ENCODE results near the gene BCR.

Gene BCR

GRCh38 chr22:23291806-23292452 is 111.6 kb downstream of the BCR start:
- H3K9ac ChIP-seq (ENCODE audit: low read depth, low read length), result no peak overlapping the region
- H3K4me1 ChIP-seq (ENCODE audit: control insufficient read depth, insufficient read depth, low read length), result no peaks in the 10 kb centered on the region
- H3K4me3 ChIP-seq (ENCODE audit: low read depth, low read length), result no peak overlapping the region
- no peaks in the 10 kb centered on the region for H3K9me3 ChIP-seq (ENCODE audit: control insufficient read depth, insufficient read depth, low read length)
- H3K36me3 ChIP-seq (ENCODE audit: control insufficient read depth, insufficient read depth, low read length), result peaks cover 59% of the 10 kb centered on the region
- H3K27me3 ChIP-seq (ENCODE audit: control insufficient read depth, insufficient read depth, low read length), result no peaks in the 10 kb centered on the region

DNA sequence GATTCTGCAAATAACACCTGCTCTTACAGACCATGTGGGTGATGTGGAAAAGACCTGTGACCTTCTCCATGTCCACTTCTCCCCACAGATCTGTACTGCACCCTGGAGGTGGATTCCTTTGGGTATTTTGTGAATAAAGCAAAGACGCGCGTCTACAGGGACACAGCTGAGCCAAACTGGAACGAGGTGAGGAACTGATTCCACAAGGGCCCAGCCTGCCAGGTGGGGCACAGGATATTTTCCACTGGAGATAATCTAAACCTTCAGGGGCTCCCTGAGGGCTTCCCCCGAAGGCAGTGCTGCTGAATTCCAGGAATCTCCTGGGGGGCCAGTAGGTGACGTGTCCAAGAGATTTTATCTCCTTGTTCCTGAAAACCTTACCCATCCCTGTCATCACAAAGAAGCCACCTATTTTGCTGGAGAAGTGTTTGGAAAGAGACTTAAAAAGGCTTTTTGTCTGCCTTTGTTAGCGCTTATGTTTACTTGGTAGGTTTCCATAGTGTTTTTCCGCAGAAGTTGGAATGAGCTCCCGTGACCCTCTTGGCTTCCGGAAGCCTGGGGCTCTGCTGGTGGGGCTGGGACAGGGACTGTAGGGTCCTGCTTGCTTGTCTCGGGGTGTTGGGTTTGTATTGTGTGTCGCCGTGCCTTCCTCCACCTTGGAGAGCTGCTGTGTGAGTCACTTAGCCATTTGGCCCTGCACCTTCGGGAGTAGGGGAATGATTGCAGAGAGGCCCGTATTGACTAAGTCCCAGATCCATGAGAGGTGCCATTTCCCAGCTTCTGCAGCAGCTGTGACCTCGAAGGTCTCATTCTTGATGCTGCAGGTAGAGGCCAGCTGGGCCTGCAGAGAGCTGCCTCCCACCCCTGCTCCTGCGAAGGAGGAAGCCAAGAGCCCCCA is 112.4 kb downstream of the BCR start:
- Histone ChIP-seq H3K36me3 (ENCODE audit: control insufficient read depth, insufficient read depth, low read length) (peaks cover 57% of the 10 kb centered on the region), H3K27me3 (ENCODE audit: control insufficient read depth, insufficient read depth, low read length) (no peaks in the 10 kb centered on the region), H3K9ac (ENCODE audit: low read depth, low read length) (no peak overlapping the region)

DNA sequence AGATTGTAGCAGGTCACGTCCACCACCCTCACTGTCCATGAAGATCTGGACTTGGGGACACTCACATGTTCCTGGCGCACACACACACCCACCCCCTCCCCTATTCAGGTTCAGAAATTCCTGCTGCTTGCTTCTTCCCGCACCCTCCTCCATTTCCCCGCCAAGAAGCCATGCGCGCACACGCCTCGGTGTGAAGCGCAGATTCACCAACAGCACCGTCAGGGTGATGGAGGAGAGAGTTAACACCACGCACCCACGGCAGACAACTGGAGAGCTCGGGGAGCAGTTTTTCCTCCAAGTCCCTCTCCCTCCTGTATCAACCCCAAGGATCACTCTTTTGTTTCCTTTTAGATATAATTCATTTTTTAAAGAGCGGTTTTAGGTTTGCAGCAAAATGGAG is 113.4 kb downstream of the BCR start:
- Histone ChIP-seq H3K4me1 (ENCODE audit: control insufficient read depth, insufficient read depth, low read length) (no peaks in the 10 kb centered on the region), H3K36me3 (ENCODE audit: control insufficient read depth, insufficient read depth, low read length) (peaks cover 48% of the 10 kb centered on the region), H3K4me3 (ENCODE audit: low read depth, low read length) (no peak overlapping the region), H3K27me3 (ENCODE audit: control insufficient read depth, insufficient read depth, low read length) (no peaks in the 10 kb centered on the region), H3K9ac (ENCODE audit: low read depth, low read length) (no peak overlapping the region), H3K9me3 (ENCODE audit: control insufficient read depth, insufficient read depth, low read length) (no peaks in the 10 kb centered on the region)

More for the DNA sequence above, 112.4 kb downstream of the BCR start:
- Histone ChIP-seq H3K4me1 (ENCODE audit: control insufficient read depth, insufficient read depth, low read length) (no peaks in the 10 kb centered on the region), H3K4me3 (ENCODE audit: low read depth, low read length) (no peak overlapping the region), H3K9me3 (ENCODE audit: control insufficient read depth, insufficient read depth, low read length) (no peaks in the 10 kb centered on the region)

- H3K9ac ChIP-seq (ENCODE audit: low read depth, low read length), result no peak overlapping the region
- H3K4me3 ChIP-seq (ENCODE audit: low read depth, low read length), result no peak overlapping the region
- H3K4me1 ChIP-seq (ENCODE audit: control insufficient read depth, insufficient read depth, low read length), result no peaks in the 10 kb centered on the region
- peaks cover 46% of the 10 kb centered on the region for H3K36me3 ChIP-seq (ENCODE audit: control insufficient read depth, insufficient read depth, low read length)
- no peaks in the 10 kb centered on the region for H3K9me3 ChIP-seq (ENCODE audit: control insufficient read depth, insufficient read depth, low read length)
- H3K27me3 ChIP-seq (ENCODE audit: control insufficient read depth, insufficient read depth, low read length), result no peaks in the 10 kb centered on the region
Observed at GRCh38 chr22:23294221-23294620, 113.9 kb downstream of the BCR start.

- Histone ChIP-seq H3K9me3 (ENCODE audit: control insufficient read depth, insufficient read depth, low read length) (no peaks in the 10 kb centered on the region), H3K36me3 (ENCODE audit: control insufficient read depth, insufficient read depth, low read length) (peaks cover 39% of the 10 kb centered on the region), H3K4me1 (ENCODE audit: control insufficient read depth, insufficient read depth, low read length) (no peaks in the 10 kb centered on the region), H3K4me3 (ENCODE audit: low read depth, low read length) (no peak overlapping the region), H3K9ac (ENCODE audit: low read depth, low read length) (no peak overlapping the region), H3K27me3 (ENCODE audit: control insufficient read depth, insufficient read depth, low read length) (no peaks in the 10 kb centered on the region)
Observed at GRCh38 chr22:23300476-23300875, 120.2 kb downstream of the BCR start.

DNA sequence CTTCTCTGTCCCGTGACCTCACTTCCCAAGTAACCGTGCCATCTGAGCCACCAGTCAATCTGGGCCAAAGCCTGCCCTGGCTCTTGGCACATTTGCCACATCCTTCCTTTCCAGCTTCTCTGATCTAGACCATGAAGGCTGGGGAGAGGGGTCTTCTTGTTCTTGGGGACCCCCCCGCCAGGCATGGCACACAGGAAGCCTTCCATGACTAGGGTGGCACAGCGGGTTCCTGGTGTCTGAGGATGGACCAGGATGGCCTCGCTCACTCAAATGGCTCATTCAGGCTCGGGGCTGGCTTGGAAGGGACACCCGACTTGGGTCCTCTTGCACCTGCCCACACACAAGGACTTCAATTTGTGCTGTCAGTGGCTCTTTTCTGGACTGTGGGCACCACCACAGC is 121.3 kb downstream of the BCR start:
- Histone ChIP-seq H3K9me3 (ENCODE audit: control insufficient read depth, insufficient read depth, low read length) (no peaks in the 10 kb centered on the region), H3K36me3 (ENCODE audit: control insufficient read depth, insufficient read depth, low read length) (peaks cover 35% of the 10 kb centered on the region)

GRCh38 chr22:23302171-23303002 is 122.1 kb downstream of the BCR start:
- H3K27me3 ChIP-seq (ENCODE audit: control insufficient read depth, insufficient read depth, low read length), result no peaks in the 10 kb centered on the region
- peaks cover 33% of the 10 kb centered on the region for H3K36me3 ChIP-seq (ENCODE audit: control insufficient read depth, insufficient read depth, low read length)
- no peak overlapping the region for H3K9ac ChIP-seq (ENCODE audit: low read depth, low read length)
- no peaks in the 10 kb centered on the region for H3K4me1 ChIP-seq (ENCODE audit: control insufficient read depth, insufficient read depth, low read length)
- no peak overlapping the region for H3K4me3 ChIP-seq (ENCODE audit: low read depth, low read length)
- H3K9me3 ChIP-seq (ENCODE audit: control insufficient read depth, insufficient read depth, low read length), result no peaks in the 10 kb centered on the region

More for the DNA sequence above, 121.3 kb downstream of the BCR start:
- no peak overlapping the region for H3K4me3 ChIP-seq (ENCODE audit: low read depth, low read length)
- no peak overlapping the region for H3K9ac ChIP-seq (ENCODE audit: low read depth, low read length)
- no peaks in the 10 kb centered on the region for H3K4me1 ChIP-seq (ENCODE audit: control insufficient read depth, insufficient read depth, low read length)
- H3K27me3 ChIP-seq (ENCODE audit: control insufficient read depth, insufficient read depth, low read length), result no peaks in the 10 kb centered on the region

DNA sequence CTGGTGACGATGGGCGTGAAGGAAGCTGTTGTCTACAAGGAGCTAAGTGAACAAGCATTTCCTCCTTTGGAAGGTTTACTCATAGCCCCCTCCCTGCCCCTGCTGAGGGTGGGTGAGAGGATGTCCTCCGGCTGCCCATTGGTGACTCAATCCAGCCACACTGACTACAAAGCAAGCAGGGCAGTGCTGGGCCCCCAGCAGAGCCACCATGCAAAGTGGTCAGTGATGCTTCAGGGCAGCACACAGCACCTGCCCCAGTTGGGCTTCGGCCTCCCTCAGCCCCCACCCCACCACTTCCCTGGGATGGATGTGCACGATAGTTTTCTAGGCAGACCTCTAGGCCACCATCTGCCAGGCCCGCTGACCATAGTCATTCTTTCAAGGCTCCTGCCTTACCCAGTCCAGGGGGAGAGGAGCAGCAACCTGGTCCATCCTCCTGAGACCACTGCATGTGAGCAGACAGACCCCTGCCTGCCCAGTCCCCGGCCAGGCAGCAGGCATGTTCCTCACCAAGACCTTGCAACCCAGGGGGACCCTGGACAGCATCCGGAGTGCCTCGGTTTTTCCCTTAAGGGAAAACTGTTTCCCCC is 125.1 kb downstream of the BCR start:
- H3K4me1 ChIP-seq (ENCODE audit: control insufficient read depth, insufficient read depth, low read length), result no peaks in the 10 kb centered on the region
- H3K27me3 ChIP-seq (ENCODE audit: control insufficient read depth, insufficient read depth, low read length), result no peaks in the 10 kb centered on the region
- H3K9ac ChIP-seq (ENCODE audit: low read depth, low read length), result no peak overlapping the region
- peaks cover 20% of the 10 kb centered on the region for H3K36me3 ChIP-seq (ENCODE audit: control insufficient read depth, insufficient read depth, low read length)
- no peak overlapping the region for H3K4me3 ChIP-seq (ENCODE audit: low read depth, low read length)
- H3K9me3 ChIP-seq (ENCODE audit: control insufficient read depth, insufficient read depth, low read length), result no peaks in the 10 kb centered on the region

- H3K4me1 ChIP-seq (ENCODE audit: control insufficient read depth, insufficient read depth, low read length), result no peaks in the 10 kb centered on the region
- H3K36me3 ChIP-seq (ENCODE audit: control insufficient read depth, insufficient read depth, low read length), result peaks cover 16% of the 10 kb centered on the region
Observed at GRCh38 chr22:23305922-23306374, 125.6 kb downstream of the BCR start.

DNA sequence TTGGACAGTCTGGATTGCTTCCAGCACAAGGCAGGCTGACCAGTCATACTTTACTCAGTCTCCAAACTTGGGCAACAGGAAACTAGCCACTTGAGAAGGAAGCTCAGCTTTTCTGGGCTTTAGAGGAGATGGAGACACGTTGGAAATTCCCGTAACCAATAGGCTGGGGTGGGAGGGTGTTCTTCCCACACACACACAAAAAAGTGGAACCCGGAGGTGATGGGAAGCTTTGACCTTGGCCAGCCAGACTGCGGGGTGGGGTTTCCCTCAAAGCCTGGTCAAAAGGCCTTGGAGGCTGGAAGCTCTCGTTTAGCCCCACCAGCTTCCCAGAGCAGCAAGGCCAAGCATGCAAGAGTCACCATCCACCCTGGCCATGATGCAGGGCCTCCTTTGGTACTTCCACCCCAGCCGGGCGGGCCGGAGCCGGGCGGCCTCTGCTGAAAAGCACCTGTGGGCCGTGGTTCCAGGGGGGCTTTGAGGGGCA is 126.2 kb downstream of the BCR start:
- no peaks in the 10 kb centered on the region for H3K9me3 ChIP-seq (ENCODE audit: control insufficient read depth, insufficient read depth, low read length)
- peaks cover 11% of the 10 kb centered on the region for H3K36me3 ChIP-seq (ENCODE audit: control insufficient read depth, insufficient read depth, low read length)
- H3K4me3 ChIP-seq (ENCODE audit: low read depth, low read length), result no peak overlapping the region
- no peak overlapping the region for H3K9ac ChIP-seq (ENCODE audit: low read depth, low read length)
- H3K27me3 ChIP-seq (ENCODE audit: control insufficient read depth, insufficient read depth, low read length), result no peaks in the 10 kb centered on the region
- H3K4me1 ChIP-seq (ENCODE audit: control insufficient read depth, insufficient read depth, low read length), result no peaks in the 10 kb centered on the region

More at GRCh38 chr22:23305922-23306374, 125.6 kb downstream of the BCR start:
- H3K9ac ChIP-seq (ENCODE audit: low read depth, low read length), result no peak overlapping the region
- H3K27me3 ChIP-seq (ENCODE audit: control insufficient read depth, insufficient read depth, low read length), result no peaks in the 10 kb centered on the region
- H3K4me3 ChIP-seq (ENCODE audit: low read depth, low read length), result no peak overlapping the region
- H3K9me3 ChIP-seq (ENCODE audit: control insufficient read depth, insufficient read depth, low read length), result no peaks in the 10 kb centered on the region

DNA sequence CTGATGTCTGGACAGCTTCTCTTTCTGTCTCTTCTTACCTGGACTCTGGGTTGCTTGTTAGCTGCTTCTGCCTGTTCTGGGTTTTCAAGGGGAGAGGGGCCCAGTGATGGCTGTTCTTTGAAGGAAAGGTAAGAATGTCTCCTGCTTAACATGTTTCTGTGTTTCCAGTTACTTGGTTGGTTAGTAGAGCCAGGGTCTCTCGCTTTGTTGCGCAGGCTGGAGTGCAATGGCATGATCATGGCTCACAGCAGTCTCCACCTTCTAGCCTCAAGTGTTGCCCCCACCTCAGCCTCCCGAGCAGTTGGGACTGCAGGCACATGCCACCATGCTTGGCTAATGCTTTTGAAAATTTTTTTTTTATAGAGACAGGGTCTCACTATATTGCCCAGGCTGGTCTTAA is 126.6 kb downstream of the BCR start:
- H3K4me1 ChIP-seq (ENCODE audit: control insufficient read depth, insufficient read depth, low read length), result no peaks in the 10 kb centered on the region
- peaks cover 12% of the 10 kb centered on the region for H3K36me3 ChIP-seq (ENCODE audit: control insufficient read depth, insufficient read depth, low read length)
- no peak overlapping the region for H3K4me3 ChIP-seq (ENCODE audit: low read depth, low read length)
- H3K27me3 ChIP-seq (ENCODE audit: control insufficient read depth, insufficient read depth, low read length), result no peaks in the 10 kb centered on the region
- no peak overlapping the region for H3K9ac ChIP-seq (ENCODE audit: low read depth, low read length)
- no peaks in the 10 kb centered on the region for H3K9me3 ChIP-seq (ENCODE audit: control insufficient read depth, insufficient read depth, low read length)
